GM21515 (cell line): Measurements from ENCODE around the gene STARD5.
"Not testable (repeated sequence)": the region's sequence is repeated elsewhere in the genome, so short reads cannot be mapped to it uniquely, and the experiment has no call there.

ENCODE experiments used
- ATAC-seq: cut with Tn5 transposase; IDR thresholded peaks from one replicate; pipeline ENCODE4 v1.9.1; 2021; ENCODE audit not compliant: unreplicated experiment

STARD5 gene

DNA sequence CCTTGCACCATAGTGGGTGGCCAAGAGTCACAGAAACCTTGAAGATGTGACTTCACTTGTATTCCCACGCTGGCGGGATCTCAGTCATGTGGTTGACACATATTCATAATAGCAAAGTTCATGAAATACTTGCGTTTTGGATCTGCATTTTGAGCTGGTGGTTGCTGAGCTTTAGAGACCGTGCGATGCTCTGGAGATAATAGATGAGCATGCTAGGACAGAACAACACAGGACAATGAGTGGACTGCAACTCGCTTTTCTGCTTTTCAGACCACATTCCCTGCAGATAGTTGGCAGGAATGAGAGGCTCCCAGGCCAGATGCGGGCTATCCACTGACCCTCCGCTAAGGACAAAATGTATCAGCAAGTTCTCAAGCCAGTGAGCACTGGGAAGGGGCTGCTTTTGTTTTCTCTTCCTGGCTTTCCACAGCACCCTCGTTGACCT is 13.8 kb upstream of the STARD5 start:
- no peak for ATAC-seq

GRCh38 chr15:81337241-81337640 is 13.3 kb upstream of the STARD5 start:
- ATAC-seq = no peak

DNA sequence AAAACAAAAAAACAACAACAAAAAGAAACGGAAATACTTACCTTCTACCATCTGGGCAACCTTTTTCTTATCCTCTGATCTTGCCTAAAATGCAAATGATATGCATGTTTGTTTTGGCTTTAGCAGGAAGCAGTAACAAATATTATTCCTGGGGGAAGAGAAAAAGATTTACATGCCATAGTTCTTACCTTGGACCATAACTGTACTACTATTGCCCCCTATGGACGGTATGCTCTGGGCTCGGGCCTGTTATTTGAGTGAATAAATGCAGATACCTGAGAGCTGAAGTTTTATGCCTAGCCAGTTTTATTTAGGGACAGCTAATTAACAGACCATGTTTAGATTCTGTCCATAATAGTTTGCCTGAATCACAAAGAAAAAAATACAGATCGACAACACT is 12.6 kb upstream of the STARD5 start:
- no peak for ATAC-seq

GRCh38 chr15:81335631-81336030 is 11.7 kb upstream of the STARD5 start:
- no peak for ATAC-seq

- ATAC-seq = no peak
Measured at GRCh38 chr15:81334768-81335435, 11.0 kb upstream of the STARD5 start.

DNA sequence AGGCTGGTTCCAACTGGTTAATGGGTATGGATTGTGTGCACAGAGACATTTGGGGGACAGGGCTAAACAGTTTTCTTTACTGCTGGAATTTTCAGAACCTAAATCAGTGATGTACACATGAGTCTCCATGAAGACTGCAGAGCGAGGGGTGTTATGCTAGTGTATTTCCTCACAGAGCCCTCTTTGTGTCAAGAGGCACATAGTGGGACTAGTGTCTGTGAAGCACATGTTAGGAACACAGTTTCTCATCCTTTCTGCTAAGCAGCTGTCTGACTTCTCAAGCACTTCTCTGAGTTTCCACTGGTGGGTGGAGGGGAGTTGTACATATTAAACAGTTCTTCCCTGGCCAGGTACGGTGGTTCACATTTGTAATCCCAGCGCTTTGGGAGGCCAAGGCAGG is 9.4 kb upstream of the STARD5 start:
- no peak for ATAC-seq

DNA sequence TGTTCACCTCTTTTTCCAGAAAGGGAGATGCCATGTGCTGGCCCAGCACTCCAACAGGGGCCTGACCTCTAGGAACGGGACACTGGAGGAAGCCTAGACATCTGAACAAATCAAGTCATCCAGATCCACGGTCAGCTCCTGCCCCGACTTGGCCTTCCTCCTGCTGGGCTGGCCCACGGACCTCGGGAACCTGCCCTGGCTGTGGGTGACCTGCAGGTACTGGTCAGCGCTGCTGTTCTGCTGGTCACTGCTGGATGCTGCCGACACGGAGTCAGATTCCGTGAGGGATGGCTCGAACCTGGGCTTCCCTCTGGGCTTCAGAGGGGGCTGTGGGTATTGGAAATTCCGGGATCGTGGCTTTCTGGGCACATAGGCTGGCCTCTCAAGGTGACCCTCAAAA is 8.4 kb upstream of the STARD5 start:
- ATAC-seq = no peak

DNA sequence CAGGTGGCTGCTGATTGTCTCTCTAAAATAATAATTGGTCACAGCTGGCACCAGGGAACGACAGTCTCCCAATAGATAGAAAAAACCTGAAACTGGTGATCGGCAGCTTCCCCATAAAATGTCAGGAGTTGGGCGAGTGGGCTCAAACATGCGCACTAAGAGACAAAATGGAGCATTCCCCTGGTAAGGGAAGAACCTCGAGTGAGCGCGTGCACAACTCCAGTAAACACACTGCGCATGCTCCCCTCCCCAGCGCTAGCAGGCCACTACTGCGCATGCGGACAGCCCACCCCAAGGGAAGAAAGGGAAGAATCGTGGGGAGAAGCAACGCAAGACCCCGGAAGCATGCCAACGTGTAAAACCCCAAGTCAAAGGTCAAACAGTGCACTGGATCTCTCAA is 7.7 kb upstream of the STARD5 start:
- ATAC-seq = no peak

DNA sequence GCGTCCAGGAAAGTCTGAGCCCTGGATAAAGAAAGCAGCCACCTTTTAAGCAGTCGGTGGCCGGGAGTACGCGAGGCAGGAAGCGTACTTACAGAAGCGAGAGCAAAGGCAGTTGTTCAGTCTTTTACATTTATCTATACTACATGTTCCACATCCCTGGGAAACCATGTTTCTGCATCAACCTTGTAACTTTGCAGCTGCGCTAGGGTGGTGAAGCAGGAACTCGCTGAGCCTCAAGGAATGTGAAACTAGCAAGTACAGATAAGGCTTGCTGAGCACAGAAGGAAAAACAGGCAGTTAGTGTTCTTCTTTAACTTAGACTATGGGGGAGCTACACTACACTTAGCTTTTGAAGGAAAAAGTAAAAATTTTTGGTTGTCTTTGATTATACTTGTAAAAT is 7.2 kb upstream of the STARD5 start:
- ATAC-seq = not testable (repeated sequence)

DNA sequence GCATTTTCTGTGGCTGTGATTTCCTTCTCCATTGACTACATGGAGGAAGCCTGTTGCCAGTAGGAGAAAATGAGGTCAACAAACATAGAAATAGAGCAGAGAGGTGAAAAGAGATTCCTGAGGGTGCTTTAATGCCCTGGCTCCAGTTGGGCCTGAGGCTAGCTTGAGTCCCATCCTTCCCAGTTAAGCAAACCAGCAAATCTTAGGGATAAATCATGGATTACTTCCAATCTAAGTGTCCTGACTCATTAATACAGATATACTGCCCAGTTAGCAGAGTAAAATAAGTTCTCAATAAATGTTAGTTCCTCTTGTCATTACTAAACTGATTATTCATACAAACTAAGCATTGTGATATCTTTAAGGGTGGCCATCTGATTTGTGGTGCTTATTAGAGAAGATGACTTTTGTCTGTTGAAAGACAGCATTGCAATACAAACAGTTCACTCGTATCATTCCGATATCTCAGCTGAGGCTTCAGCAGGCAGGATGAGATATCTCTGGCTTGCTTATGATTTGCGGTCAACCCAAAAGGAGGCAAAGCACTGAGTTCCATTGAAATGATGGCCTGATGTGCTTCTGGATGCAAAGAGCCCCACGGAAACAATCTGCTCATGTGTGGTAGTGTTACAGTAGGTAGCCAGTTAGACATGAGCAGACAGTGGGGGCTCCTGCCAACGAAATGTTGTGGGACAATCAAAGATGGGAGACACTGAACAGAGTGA is 6.6 kb upstream of the STARD5 start:
- no peak for ATAC-seq

DNA sequence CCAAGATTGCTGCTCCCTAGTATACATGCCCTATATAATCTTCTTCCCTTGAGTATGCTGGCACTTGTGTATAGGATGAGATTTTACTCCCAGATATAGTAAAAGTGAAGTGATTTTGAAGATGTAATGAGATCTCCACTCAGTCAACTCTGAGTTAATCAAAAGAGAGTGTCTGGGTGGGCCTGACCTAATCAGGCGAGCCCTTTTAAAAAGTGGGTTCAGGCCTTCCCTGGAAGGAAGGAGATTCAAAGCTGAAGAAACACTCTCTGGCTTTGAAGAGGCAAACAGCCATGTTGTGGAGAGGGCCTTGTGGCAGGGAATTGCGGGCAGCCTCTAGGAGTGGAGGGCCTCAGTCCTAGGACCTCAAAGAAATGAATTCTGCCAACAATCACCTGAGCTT is 5.5 kb upstream of the STARD5 start:
- no peak for ATAC-seq

DNA sequence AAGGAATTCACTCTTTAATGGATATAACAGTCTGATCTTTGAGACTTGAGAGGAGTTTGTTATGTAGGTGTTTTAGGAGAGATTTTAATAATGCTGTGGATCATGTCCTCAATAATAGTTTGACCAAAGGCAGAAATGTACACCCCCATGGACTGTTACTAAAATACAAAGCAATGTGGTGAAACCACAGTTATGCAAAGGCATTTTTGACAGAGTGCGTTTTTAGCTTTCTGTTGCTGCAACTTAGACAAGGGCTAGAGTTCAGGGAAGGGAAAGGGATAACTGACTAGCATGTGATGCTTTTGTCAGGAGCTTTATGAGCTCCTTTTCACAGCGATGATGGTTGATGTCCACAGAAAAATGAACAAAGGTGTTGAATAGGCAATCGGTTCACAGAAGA is 3.6 kb upstream of the STARD5 start:
- no peak for ATAC-seq

- ATAC-seq = no peak
Measured at GRCh38 chr15:81326466-81327212, 2.7 kb upstream of the STARD5 start.

- ATAC-seq = peak; percentile 11
Measured at GRCh38 chr15:81323559-81323943, 390 bp downstream of the STARD5 start.

GRCh38 chr15:81322676-81323253 is 1.2 kb downstream of the STARD5 start:
- no peak for ATAC-seq

- ATAC-seq = no peak
Measured at GRCh38 chr15:81321667-81322066, 2.3 kb downstream of the STARD5 start.

GRCh38 chr15:81317642-81318017 is 6.3 kb downstream of the STARD5 start:
- ATAC-seq = no peak

DNA sequence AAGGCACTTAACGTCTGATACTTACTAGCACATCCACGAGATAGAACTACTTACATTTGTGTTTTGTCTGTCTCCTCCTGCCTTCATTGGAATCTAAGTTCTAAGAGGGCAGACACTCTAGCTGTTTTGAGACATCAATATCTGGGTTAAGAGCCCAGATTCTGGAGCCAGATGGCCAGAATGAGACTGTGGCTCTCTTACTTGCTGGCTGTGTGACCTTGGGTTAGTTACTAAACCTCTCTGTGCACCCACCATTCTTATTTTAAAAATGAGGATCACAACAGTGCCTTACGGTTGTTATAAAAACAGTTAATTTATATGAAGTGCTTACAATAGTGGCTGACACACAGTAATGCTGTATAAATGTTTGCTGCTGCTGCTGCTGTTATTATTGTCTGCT is 7.7 kb downstream of the STARD5 start:
- ATAC-seq = no peak

- no peak for ATAC-seq
Measured at GRCh38 chr15:81315452-81316175, 8.3 kb downstream of the STARD5 start.

DNA sequence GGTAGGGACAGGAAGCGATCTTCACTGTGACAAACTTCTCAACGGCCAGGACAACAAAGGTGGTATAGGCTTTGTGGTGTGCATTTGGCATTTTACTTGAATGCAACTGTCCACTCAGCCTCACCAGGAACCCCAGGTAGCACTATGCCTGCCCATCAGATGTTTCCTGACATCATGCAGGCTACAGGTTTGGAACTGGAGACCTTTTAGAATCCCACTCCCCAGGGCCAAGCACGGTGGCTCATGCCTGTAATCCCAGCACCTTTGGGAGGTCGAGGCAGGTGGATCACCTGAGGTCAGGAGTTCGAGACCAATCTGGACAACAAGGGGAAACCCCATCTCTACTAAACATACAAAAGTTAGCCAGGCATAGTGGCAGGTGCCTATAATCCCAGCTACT is 9.6 kb downstream of the STARD5 start:
- no peak for ATAC-seq

DNA sequence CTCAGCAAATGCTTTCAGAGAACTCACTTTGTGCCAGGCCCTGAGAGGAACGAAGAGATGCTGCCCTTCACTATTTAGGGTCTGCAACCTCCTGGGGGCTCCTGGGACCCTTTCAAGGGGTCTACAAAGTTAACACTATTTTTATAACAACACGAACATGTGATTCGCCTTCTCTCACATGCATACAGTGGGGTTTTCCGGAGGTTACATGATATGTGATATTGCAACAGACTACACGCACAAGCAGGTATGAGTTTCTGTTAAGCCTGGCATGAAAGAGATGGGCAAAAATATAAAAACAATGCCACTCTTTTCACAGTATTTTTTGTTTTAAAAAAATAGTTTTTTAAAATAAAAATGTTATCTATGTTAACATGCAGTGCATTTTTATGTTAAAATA is 10.3 kb downstream of the STARD5 start:
- ATAC-seq = no peak
